ENCODE results near the gene CERK.
"Not testable (repeated sequence)": the region's sequence is repeated elsewhere in the genome, so short reads cannot be mapped to it uniquely, and the experiment has no call there.

CERK gene

GRCh38 chr22:46748206-46748907 lies 10.3 kb upstream of the CERK start:
- no peak for DNase-seq

- DNase-seq: no peak
Observed at GRCh38 chr22:46747646-46748045, 9.6 kb upstream of the CERK start.

DNA sequence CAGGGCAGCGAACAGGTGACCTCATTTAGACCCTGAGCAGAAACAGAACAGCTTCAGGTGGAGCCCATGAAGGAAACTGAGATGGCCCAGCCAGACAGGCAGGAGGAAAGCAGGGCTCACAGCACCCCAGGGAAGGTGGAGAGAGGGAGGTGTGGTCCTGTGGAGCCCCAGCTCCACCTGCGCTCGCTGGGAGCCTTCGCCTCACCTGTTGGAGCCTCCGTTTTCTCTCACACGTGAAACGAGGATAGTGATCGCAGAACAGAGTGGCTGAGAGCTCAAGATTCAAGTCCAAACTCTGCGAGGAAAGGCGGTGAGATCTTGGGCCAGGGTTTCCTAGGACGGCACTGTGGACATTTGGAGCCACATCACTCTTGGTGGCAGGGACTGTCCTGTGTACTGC lies 8.6 kb upstream of the CERK start:
- no peak for DNase-seq

DNA sequence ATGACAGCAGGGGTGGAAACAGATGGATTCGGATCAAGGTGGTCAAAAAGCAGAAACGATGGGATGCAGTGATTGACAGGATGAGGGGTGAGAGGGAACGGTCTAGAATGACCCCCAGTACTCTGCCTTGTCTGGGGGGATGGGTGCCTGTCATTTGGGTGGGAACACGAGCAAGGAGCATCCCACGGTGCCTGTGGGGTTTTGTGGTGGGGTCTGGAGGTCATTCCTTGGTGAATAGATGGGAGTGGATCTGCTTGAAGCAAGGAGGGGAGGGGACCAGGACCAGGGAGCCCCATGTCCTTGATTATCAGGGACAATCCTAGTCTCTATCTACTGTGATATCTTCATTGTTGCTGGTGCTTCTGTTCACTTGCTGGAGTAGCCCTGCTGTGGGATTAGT lies 8.1 kb upstream of the CERK start:
- no peak for DNase-seq

GRCh38 chr22:46744581-46744980 lies 6.5 kb upstream of the CERK start:
- no peak for DNase-seq

DNA sequence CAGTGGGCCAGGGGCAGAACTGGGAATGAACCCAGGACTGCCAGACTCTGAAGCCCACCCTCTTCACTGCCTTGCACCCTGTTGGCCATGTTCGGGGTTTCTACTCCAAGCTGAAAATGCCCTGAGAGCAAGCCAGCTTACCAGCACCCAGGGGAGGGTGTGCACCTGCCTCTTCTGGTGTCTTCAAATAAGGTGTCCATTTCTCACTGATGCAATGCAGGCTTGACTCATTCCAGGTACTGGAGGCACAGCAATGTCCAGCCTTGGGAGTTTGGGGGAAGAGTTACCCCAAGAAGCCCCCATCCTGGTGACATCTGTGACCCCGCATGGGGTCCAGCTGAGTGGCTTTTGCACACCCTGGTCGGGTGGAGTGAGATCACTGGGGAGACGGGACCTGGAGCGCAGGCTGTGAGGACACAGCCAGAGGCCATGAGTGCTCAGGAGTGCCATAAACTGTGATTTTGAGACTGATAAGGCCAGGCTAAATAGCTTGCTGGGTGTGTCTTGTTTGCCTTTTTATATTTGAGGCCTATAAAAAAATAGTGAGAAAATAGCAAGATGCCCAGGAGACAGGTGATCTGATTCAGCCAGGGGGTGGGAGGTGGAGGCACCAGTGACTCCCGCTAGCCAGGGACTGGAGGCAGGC lies 4.6 kb upstream of the CERK start:
- no peak for DNase-seq

GRCh38 chr22:46741974-46742519 lies 4.0 kb upstream of the CERK start:
- DNase-seq: no peak

DNA sequence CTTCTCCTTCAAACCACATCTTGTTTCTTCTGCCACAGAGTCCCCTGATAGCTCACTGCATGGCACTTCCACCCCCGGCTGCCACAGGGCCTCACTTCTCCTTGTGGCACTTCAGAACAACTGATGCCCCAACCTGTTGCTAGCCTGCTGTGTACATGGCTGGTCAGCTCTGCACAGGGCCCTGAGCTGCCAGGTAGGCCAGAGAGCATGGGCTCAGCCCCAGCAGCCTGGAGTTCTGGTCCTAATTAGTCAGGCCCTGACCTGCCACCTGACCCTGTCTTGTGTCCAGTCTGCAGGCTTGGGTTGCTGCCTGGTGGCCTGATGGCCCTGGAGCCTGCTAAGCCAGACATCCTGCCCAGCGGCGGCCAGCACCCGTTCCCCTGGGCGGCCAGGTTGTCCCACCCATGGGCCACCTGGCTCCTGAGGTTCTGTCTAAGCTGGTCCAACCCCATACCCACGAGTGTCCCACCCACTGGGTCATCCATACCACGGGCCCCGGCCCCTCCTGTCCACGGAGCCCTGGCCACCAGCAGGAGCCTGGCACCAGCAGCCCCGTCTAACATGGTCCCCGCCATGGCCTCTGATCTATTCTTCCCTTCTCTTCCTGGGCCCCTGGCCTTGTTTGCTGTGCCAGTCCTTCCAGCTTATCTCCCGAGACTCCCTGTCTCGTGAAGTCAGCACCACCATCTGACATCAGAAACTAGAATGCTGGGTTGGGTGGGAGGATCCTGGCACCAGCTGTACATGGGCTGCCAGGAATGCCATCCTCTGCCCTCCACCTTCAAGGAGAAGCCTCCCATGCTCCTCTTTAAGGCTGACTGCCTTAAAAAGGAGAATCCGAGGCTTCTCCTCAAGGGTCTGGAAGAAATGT lies 3.1 kb upstream of the CERK start:
- peak; percentile 46 for DNase-seq

- DNase-seq: peak; percentile 65
Observed at GRCh38 chr22:46739094-46739870, 1.2 kb upstream of the CERK start.

DNA sequence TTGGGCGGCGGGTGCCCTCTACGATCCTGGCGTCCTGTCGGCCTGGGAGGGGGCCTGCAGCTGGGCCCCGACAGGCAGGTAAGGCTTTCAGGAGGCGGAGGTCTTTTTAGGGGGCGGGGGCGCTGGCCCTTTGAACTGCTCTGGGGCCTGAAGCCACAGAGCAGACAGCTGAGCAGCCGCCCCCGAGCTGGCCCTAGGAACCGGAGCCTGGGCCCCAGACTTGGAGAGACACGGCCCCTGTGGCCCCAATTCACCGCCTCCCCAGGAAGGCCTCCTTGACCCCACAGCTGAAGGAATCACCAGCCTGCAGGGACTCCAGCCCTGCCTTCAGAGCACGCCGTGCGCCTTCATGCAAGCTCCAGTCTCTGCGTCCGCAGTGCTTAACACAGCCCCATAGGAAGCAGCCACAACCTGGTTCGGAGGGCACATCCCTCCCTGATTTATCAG lies 618 bp upstream of the CERK start:
- DNase-seq: no peak

DNA sequence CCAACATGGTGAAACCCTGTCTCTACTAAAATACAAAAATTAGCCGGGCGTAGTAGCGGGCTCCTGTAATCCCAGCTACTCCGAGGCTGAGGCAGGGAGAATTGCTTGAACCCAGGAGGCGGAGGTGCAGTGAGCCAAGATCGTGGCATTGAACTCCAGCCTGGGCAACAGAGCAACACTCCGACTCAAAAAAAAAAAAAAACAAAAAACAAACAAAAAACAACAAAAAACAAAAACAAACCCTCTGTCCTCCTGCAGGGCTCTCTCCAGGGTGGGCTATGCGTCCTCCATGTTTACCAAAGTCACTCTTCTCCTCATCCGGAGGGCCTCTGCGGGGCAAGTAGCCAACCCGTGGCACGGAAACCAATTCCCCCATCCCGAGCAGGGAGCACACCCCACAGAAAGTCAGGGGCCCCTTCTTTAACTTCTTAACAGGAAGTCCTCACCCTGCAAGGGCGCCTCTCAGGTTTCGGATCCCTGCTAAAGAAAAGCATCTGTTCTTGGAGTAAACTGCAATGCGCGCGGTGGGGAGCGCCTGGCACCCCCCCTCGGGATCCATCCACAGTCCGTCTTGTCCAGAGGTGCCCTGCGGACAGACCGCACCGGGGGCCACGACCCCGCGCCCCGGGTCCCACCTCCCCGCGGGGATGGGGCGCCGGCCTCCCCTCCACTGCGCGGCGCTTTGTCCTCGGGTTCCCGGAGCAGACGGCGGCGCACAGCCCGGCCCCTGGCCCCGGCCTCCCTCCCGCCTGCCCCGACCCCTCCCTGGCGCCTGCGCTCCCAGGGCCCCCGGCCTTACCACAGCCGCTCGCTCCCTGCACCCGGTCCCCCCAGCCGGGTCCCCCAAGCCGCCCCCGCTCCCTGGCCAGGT lies 712 bp downstream of the CERK start:
- no peak for DNase-seq

- no peak for DNase-seq
Observed at GRCh38 chr22:46736705-46737104, 1.3 kb downstream of the CERK start.

- DNase-seq: no peak
Observed at GRCh38 chr22:46735747-46736608, 2.1 kb downstream of the CERK start.

GRCh38 chr22:46734830-46735453 lies 3.1 kb downstream of the CERK start:
- no peak for DNase-seq

DNA sequence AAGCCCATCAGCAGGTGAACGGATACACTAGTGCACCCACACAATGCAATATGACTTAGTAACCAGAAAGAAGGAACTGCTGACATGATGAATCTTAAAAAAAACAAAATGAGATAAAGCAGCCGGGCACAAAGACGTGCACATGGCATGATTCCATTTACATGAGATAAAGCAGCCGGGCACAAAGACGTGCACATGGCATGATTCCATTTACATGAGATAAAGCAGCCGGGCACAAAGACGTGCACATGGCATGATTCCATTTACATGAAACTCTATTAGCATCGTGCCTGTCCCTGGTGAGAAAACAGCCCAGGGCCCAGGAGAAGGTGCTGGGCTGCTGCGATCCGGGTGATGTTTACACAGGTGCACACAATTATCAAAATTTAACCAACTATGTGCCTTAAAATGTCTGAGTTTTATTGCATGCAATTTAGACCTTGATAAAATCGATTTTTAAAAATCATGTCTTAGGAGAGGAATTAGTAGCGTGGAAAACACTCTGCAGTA lies 3.8 kb downstream of the CERK start:
- DNase-seq: not testable (repeated sequence)

DNA sequence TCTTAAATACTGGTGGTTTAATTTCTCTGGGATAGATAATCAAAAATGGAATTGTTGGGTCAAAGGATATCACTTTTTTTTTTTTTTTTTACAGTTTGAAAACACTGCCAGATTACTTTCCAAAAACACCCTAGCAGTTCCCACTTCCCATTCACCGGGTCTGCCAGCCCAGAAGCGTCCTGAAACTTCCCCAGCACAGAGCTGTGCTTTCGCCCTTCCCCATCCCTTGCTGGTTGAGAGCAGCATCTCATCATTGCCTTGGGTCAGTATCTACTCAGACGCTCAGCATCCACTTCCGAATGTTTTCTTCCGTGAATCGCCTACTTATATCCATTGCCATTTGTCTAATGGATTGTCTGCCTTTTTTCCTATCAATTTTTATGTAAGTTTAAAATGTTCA lies 5.5 kb downstream of the CERK start:
- DNase-seq: no peak

DNA sequence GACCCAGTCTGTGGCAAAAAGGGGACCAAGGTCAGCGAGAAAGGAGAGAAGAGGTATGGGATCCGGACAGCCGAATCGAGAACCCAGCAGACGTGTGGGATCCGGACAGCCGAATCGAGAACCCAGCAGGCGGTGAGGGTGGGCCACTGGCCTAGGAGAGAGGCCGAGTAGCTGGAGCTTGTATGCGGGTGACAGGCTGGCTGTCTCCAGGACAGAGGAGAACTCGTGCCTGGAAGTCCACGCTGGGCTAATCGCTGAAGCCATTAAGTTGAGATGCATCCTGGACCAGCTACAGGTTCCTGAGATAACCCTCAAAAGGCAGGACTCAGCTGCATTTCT lies 6.0 kb downstream of the CERK start:
- DNase-seq: no peak

- DNase-seq: peak; percentile 46
Observed at GRCh38 chr22:46731246-46732040, 6.6 kb downstream of the CERK start.

- no peak for DNase-seq
Observed at GRCh38 chr22:46730568-46731245, 7.3 kb downstream of the CERK start.
